ENCODE measurements around the gene OFD1.

OFD1 gene

DNA sequence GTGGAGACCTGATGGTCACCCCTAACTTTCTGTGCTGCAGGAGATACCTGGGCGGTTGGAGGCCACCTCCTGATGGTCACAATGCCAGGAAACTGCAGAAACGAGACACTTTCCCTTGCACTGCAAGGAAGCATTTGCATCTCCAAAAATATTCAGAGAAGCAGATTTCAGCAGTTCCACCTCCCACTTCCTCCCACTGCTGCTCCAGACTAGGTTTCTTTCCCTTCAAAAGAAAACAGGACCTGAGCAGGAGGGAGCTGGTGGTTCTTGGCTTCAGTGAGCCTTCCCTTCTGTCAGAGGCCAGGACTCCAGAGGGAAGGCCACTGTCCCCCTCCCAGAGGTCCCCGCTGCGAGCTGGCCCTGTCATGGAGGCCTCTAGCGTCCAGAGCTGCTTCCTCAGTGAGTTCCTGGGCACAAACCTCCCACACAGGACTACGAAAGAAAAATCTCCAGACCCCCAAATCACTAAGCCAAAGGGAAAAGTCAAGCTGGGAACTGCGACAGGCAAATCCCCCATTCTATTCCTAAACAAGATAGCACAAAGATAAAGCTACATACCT, 46.4 kb downstream of the OFD1 start:
- TF ChIP-seq, protein P1, sequence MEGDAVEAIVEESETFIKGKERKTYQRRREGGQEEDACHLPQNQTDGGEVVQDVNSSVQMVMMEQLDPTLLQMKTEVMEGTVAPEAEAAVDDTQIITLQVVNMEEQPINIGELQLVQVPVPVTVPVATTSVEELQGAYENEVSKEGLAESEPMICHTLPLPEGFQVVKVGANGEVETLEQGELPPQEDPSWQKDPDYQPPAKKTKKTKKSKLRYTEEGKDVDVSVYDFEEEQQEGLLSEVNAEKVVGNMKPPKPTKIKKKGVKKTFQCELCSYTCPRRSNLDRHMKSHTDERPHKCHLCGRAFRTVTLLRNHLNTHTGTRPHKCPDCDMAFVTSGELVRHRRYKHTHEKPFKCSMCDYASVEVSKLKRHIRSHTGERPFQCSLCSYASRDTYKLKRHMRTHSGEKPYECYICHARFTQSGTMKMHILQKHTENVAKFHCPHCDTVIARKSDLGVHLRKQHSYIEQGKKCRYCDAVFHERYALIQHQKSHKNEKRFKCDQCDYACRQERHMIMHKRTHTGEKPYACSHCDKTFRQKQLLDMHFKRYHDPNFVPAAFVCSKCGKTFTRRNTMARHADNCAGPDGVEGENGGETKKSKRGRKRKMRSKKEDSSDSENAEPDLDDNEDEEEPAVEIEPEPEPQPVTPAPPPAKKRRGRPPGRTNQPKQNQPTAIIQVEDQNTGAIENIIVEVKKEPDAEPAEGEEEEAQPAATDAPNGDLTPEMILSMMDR (IDR thresholded peaks at IDR 0.05; ENCODE audit: borderline replicate concordance, insufficient read depth, low read depth, low read length) = no peak

DNA sequence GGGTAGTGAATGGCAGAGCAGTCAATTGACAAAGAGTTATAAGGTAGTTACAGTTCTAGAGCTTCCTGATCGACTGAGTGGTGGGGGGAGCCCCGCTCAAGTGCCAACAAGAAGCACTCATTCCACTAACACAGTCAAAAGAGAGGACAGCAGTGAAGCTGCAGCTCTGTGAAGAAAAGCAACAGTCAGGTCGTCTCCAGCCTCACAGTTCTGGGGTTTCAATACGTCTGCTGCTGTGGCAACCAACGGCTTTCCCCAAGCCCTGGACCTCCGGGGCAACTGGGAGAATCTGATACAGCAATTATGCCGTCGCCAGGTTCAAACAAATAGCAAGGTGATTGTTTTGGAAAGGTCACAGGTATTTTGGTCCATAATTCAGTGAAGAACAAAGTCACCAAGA, 51.5 kb downstream of the OFD1 start:
- no peak overlapping the region for H3K4me3 ChIP-seq (ENCODE audit: low read depth, low read length)
- TF ChIP-seq, protein P1 (IDR thresholded peaks at IDR 0.05; ENCODE audit: borderline replicate concordance, insufficient read depth, low read depth, low read length) = no peak

More for the DNA sequence above, 46.4 kb downstream of the OFD1 start:
- H3K4me3 ChIP-seq (ENCODE audit: low read depth, low read length) = no peak overlapping the region

DNA sequence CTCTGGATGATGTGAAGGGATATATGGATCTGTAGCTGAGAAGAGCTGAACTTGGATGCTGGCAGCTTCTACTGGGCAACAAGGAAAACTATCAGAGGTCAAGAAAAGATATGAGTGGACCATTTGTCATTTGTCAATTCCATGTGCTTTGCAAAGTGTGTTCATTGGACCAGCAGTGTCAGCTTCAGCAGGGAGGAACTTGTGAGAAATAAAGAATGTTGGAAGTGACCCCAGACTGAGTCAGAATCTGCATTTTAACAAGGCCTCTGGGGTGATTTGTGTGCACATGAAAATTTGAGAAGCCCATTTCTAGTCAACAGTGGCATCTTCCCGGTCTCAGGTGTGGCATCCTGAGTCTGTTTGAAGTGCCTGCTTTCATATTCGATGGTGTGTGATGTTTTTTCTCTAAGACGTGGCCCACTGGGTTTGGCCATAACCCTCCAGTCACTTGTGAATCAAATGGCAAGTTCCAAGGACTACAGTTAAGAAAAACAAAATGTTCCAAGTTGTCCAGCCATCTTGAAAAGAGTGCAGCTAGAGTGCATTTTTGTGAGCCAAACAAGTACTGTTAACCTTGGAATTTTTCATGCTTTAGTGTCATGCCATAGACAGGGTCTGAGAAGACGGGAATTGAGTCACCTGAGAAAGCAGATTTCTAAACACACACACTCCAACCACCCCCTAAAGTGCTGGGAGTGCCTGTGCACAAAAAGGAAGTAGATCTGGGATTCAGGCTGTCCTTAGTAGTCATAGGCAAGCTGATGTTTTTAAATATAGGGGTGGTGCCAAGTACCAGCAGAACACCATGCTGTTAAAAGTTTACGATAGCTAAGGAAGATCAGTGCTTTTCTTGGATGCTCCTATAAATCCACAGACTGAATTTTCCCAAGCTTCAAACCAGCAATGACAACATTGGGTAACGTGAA, 55.9 kb downstream of the OFD1 start:
- H3K4me3 ChIP-seq (ENCODE audit: low read depth, low read length) = no peak overlapping the region
- TF ChIP-seq, protein P1 (IDR thresholded peaks at IDR 0.05; ENCODE audit: borderline replicate concordance, insufficient read depth, low read depth, low read length) = no peak

- no peak overlapping the region for H3K4me3 ChIP-seq (ENCODE audit: low read depth, low read length)
- TF ChIP-seq, protein P1 (IDR thresholded peaks at IDR 0.05; ENCODE audit: borderline replicate concordance, insufficient read depth, low read depth, low read length) = no peak
Measured at GRCh38 chrX:13791145-13791544, 56.6 kb downstream of the OFD1 start.

- TF ChIP-seq, protein P1 (IDR thresholded peaks at IDR 0.05; ENCODE audit: borderline replicate concordance, insufficient read depth, low read depth, low read length) = no peak
- no peak overlapping the region for H3K4me3 ChIP-seq (ENCODE audit: low read depth, low read length)
Measured at GRCh38 chrX:13791559-13791958, 57.0 kb downstream of the OFD1 start.

GRCh38 chrX:13793897-13794296, 59.3 kb downstream of the OFD1 start:
- H3K4me3 ChIP-seq (ENCODE audit: low read depth, low read length) = no peak overlapping the region
- TF ChIP-seq, protein P1 (IDR thresholded peaks at IDR 0.05; ENCODE audit: borderline replicate concordance, insufficient read depth, low read depth, low read length) = no peak

GRCh38 chrX:13794417-13794816, 59.9 kb downstream of the OFD1 start:
- TF ChIP-seq, protein P1 (IDR thresholded peaks at IDR 0.05; ENCODE audit: borderline replicate concordance, insufficient read depth, low read depth, low read length) = no peak
- no peak overlapping the region for H3K4me3 ChIP-seq (ENCODE audit: low read depth, low read length)
